HepG2 (cell line): Measurements from ENCODE around the gene CPPED1. TPM values are rescaled to one million over a fixed set of nuclear protein-coding genes. Genes with fewer than 3 reads are reported as not detected.

Source experiments
- ATAC-seq: fragments of 200-7000 bp; cut with Tn5 transposase; 3 replicates; pipeline ENCODE4 v1.9.1; 2020; ENCODE audit warnings: mild to moderate bottlenecking, moderate library complexity
- BruUV-seq: library from RNA; stranded (reverse); fragments of 400-500 nt; replicated peaks from 2 replicates; lab custom pipeline; 2021; lab: Mats Ljungman, UMichigan
- CTCF ChIA-PET: fragments of 300-600 bp; formaldehyde crosslinking; extraction: SDS; loops from one replicate; lab custom pipeline; 2021; ENCODE audit warnings: low total read pairs, inconsistent platforms, low intra/inter-chr PET ratio; lab: Yijun Ruan, JAX
- POLR2A ChIA-PET: fragments of 350-600 bp; sonication (Branson Sonifier 250); formaldehyde crosslinking; loops from one replicate; lab custom pipeline; 2020; ENCODE audit warnings: antibody characterized with exemption, inconsistent platforms; lab: Yijun Ruan, JAX
- DNase-seq: peaks from one replicate; pipeline ENCODE4 v3.0.0-alpha.2; 2015; ENCODE audit warnings: low spot score
- FAIRE-seq: peaks from 3 replicates; lab custom pipeline; 2011; peaks lifted over from hg19 to GRCh38; lab: Jason Lieb, UNC
- H2AFZ ChIP-seq: one replicate; pipeline ENCODE4 v1.6.1; 2011; ENCODE audit warnings: low read length, inconsistent platforms
- H3K27ac ChIP-seq: fragments of 300-600 bp; 3 replicates; pipeline ENCODE4 v1.8.0; 2011; ENCODE audit warnings: mixed run types, mild to moderate bottlenecking, mixed read lengths, low read length, inconsistent platforms; ENCODE audit not compliant: insufficient read depth; ENCODE audit errors: extremely low read length
- H3K27me3 ChIP-seq, 2 experiments: fragments of 200-600 bp in 1 of 2; 2 replicates in 1 of 2; 3 replicates in 1 of 2; pipeline versions ENCODE4 v1.6.0 to v1.8.0; 2011; ENCODE audit warnings: low read length in 2 of 2, mild to moderate bottlenecking in 2 of 2, moderate library complexity in 2 of 2, inconsistent platforms in 1 of 2; ENCODE audit not compliant: insufficient read depth in 2 of 2, control insufficient read depth in 1 of 2
- H3K36me3 ChIP-seq, 2 experiments: fragments of 200-600 bp in 1 of 2; replicated peaks in 1 of 2; 2 replicates in 1 of 2; 3 replicates in 1 of 2; pipeline versions ENCODE4 v1.5.1 to v1.8.0; 2011; ENCODE audit warnings: low read length in 2 of 2, inconsistent platforms in 1 of 2; ENCODE audit not compliant: insufficient read depth in 2 of 2, control insufficient read depth in 1 of 2
- H3K4me1 ChIP-seq: 2 replicates; pipeline ENCODE4 v1.5.1; 2012; ENCODE audit warnings: low read length, inconsistent platforms; ENCODE audit not compliant: insufficient read depth
- H3K4me2 ChIP-seq: 2 replicates; pipeline ENCODE4 v1.6.0; 2011; ENCODE audit warnings: low read depth, low read length, inconsistent platforms
- H3K4me3 ChIP-seq, 3 experiments: fragments of 200-600 bp in 1 of 3; sonication (generic), shearing (Covaris generic) in 1 of 3; replicated peaks in 1 of 3; 2 replicates each; pipeline ENCODE4 v1.5.1; 2011 to 2016; ENCODE audit warnings: low read length in 3 of 3, inconsistent platforms in 2 of 3, low read depth in 2 of 3, mild to moderate bottlenecking in 2 of 3, control low read depth in 1 of 3, mixed read lengths in 1 of 3; ENCODE audit not compliant: insufficient read depth in 1 of 3
- H3K79me2 ChIP-seq: one replicate; pipeline ENCODE4 v1.6.1; 2011; ENCODE audit warnings: low read length, inconsistent platforms; ENCODE audit not compliant: insufficient read depth
- H3K9ac ChIP-seq: 2 replicates; pipeline ENCODE4 v1.6.0; 2011; ENCODE audit warnings: mild to moderate bottlenecking, low read depth, low read length, inconsistent platforms; ENCODE audit not compliant: insufficient read depth
- H3K9me3 ChIP-seq: 2 replicates; pipeline ENCODE4 v1.5.1; 2012; ENCODE audit warnings: mild to moderate bottlenecking, low read length
- H4K20me1 ChIP-seq: 2 replicates; pipeline ENCODE4 v1.6.0; 2011; ENCODE audit warnings: inconsistent platforms, mild to moderate bottlenecking, low read length, moderate library complexity; ENCODE audit not compliant: insufficient read depth
- SPEN ChIP-seq: sonication (generic); formaldehyde crosslinking; IDR thresholded peaks from 2 replicates; pipeline ENCODE4 v1.5.1; 2020; ENCODE audit warnings: low read depth, mild to moderate bottlenecking, missing genetic modification reagents
- ZFP82 ChIP-seq: sonication (generic); formaldehyde crosslinking; IDR thresholded peaks from 2 replicates; pipeline ENCODE4 v1.5.1; 2020; ENCODE audit warnings: mild to moderate bottlenecking, missing genetic modification reagents, borderline replicate concordance
- ZNF253 ChIP-seq: sonication (generic); formaldehyde crosslinking; IDR thresholded peaks from 2 replicates; pipeline ENCODE4 v1.8.0; 2022; ENCODE audit warnings: mild to moderate bottlenecking, missing genetic modification reagents, borderline replicate concordance
- ZNF468 ChIP-seq: sonication (generic); formaldehyde crosslinking; IDR thresholded peaks from 2 replicates; pipeline ENCODE4 v1.8.0; 2022; ENCODE audit warnings: mild to moderate bottlenecking, moderate library complexity, missing genetic modification reagents
- ZNF619 ChIP-seq: sonication (generic); formaldehyde crosslinking; IDR thresholded peaks from 2 replicates; pipeline ENCODE4 v1.4.0; 2020; ENCODE audit warnings: mild to moderate bottlenecking, missing genetic modification reagents
- ZNF629 ChIP-seq: sonication (generic); formaldehyde crosslinking; conservative IDR thresholded peaks from 2 replicates; pipeline ENCODE4 v1.5.0; 2020; ENCODE audit warnings: missing genetic modification reagents
- ZNF713 ChIP-seq: sonication (generic); formaldehyde crosslinking; IDR thresholded peaks from 2 replicates; pipeline ENCODE4 v1.4.0; 2020; ENCODE audit warnings: mild to moderate bottlenecking, missing genetic modification reagents
- WGBS: methylation state at CpG from one replicate; pipeline ENCODE4 v1.1.6; 2017; ENCODE audit warnings: low lambda C conversion rate; 5-methylcytosine and 5-hydroxymethylcytosine counted together
- in situ Hi-C: cut with HindIII; loops from 2 replicates; pipeline ENCODE4 v1.10.0; 2017; ENCODE audit warnings: low pct_unique_long_range_greater_than_20kb; ENCODE audit not compliant: extremely low pct_ligation_motif_present
- intact Hi-C: fragments of 100-400 bp; cut with micrococcal nuclease; formaldehyde crosslinking; loops from one replicate; pipeline ENCODE4 v1.10.0; 2022; ENCODE audit not compliant: unreplicated experiment
- polyA plus RNA-seq, 8 experiments: library from polyadenylated mRNA; depleted of rRNA in 3 of 8; stranded (reverse) in 7 of 8; unstranded in 1 of 8; fragments of >200 nt; fragmentation: Illumina TruSeq in 4 of 8; extraction: Trizol in 4 of 8; gene quantifications; 2 replicates each; pipeline versions ENCODE4 v1.2.1 to v1.2.3, GENCODE V29; 2011 to 2016; ENCODE audit warnings: low read depth in 4 of 8, missing spikeins in 1 of 8, mixed read lengths in 1 of 8; ENCODE audit not compliant: insufficient read depth in 1 of 8
- total RNA-seq, 5 experiments: library from RNA; depleted of rRNA; stranded (reverse); fragments of >200 nt; fragmentation: Illumina TruSeq; extraction: Trizol; gene quantifications; 2 replicates each; pipeline ENCODE4 v1.2.3, GENCODE V29; 2016; ENCODE audit warnings: low read depth in 1 of 5
- TF ChIP-seq, protein P1 (sequence below): sonication (generic); formaldehyde crosslinking; conservative IDR thresholded peaks from 2 replicates; pipeline ENCODE4 v1.8.1; 2023; ENCODE audit warnings: missing genetic modification reagents
- TF ChIP-seq, protein P2 (sequence below): sonication (generic); formaldehyde crosslinking; IDR thresholded peaks from 2 replicates; pipeline ENCODE4 v1.4.0; 2020; ENCODE audit warnings: missing genetic modification reagents

The CPPED1 gene
- total and polyA plus RNA-seq, 2 of the 13 experiments (the other 11 are each of a cell fraction or from before 2014, with no cell fraction given), result 66.6 to 71.3 TPM

DNA sequence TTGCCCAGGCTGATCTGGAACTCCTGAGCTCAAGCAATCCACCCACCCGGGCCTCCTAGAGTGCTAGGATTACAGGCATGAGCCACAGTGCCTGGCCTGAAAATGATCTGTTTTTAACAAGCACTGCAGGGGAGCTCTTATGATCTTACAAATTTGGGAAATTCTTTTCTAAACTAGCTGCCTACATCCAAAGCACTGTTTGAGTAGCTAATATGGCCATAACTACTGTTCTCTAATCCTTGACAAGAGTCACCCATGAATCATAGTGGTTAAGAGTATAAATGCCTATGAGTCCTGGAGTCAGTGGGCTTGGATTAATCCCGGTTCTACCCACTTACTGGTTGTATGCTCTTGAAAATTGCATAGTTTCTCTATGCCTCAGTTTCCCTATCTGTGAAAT lies 1.4 kb upstream of the CPPED1 start:
- intact Hi-C loops, result no loop called here
- peaks cover 42% of the 10 kb centered on the region for H3K4me1 ChIP-seq
- H3K4me2 ChIP-seq, result no peak overlapping the region
- peaks cover 33% of the 10 kb centered on the region for H3K79me2 ChIP-seq
- POLR2A ChIA-PET, result no interaction called here
- no peak for ATAC-seq
- no peak overlapping the region for H3K27ac ChIP-seq
- H3K36me3 ChIP-seq, result no peaks in the 10 kb centered on the region
- peaks cover 0 to 7% of the 10 kb centered on the region in 2 experiments; a peak in 1 of 5 replicates for H3K27me3 ChIP-seq
- H3K9me3 ChIP-seq, result peaks cover 2% of the 10 kb centered on the region
- no peak overlapping the region for H3K9ac ChIP-seq
- H2AFZ ChIP-seq, result no peak overlapping the region
- DNase-seq, result no peak
- in situ Hi-C loops, result loop anchor here (25.0 kb wide), 1 partner anchor 468 kb away; no protein-coding TSS in a partner anchor
- H3K4me3 ChIP-seq, result no peak overlapping the region
- FAIRE-seq, result no peak
- no TSS peak for BruUV-seq
- TF ChIP-seq SPEN (CRISPR knock-in tag) (no peak), ZNF629 (CRISPR knock-in tag) (0 out of 2 replicates have a peak, but pooled peaks have one; percentile 44)
- TF ChIP-seq, protein P1, sequence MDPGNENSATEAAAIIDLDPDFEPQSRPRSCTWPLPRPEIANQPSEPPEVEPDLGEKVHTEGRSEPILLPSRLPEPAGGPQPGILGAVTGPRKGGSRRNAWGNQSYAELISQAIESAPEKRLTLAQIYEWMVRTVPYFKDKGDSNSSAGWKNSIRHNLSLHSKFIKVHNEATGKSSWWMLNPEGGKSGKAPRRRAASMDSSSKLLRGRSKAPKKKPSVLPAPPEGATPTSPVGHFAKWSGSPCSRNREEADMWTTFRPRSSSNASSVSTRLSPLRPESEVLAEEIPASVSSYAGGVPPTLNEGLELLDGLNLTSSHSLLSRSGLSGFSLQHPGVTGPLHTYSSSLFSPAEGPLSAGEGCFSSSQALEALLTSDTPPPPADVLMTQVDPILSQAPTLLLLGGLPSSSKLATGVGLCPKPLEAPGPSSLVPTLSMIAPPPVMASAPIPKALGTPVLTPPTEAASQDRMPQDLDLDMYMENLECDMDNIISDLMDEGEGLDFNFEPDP (CRISPR knock-in tag), result 0 out of 2 replicates have a peak, but pooled peaks have one; percentile 47
- WGBS, result 53% methylated on average over 2 of the region's 2 CpGs
- CTCF ChIA-PET, result no interaction called here
- H4K20me1 ChIP-seq, result peaks cover 16% of the 10 kb centered on the region

DNA sequence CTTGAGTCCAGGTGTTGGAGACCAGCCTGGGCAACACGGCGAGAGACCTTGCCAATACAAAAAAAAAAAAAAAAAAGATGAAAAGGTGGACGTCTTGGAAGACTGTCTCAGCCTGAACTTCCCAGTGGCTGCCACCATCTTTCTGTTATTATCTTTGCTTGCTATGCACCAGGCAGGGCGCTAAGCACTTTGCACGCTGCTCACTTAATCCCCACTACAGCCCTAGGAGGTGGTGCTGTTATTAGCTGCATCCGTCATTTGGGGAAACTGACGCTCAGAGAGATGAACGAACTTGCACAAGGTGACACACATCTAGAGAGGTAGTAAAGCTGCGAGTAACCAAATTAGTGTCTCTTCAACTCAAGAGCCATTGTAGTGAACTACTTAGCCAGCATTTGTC lies 708 bp upstream of the CPPED1 start:
- ATAC-seq (no peak), FAIRE-seq (no peak), DNase-seq (no peak)
- Histone ChIP-seq H3K9ac (no peak overlapping the region), H3K36me3 (no peaks in the 10 kb centered on the region), H3K4me1 (peaks cover 49% of the 10 kb centered on the region), H3K27ac (no peak overlapping the region), H3K4me3 (peak overlapping the region in 2 of 3 experiments; percentile 86 to 97; a peak in 4 of 6 replicates), H3K79me2 (peaks cover 40% of the 10 kb centered on the region), H3K27me3 (peaks cover 0 to 7% of the 10 kb centered on the region in 2 experiments; a peak in 1 of 5 replicates), H2AFZ (no peak overlapping the region), H3K4me2 (peak overlapping the region; percentile 72), H4K20me1 (peaks cover 16% of the 10 kb centered on the region), H3K9me3 (no peaks in the 10 kb centered on the region)
- POLR2A ChIA-PET, result interaction anchor here (1.2 to 2.5 kb wide), 4 partner anchors 22 to 238 kb away, joined by 3 to 21 read pairs (median 6); no protein-coding TSS in a partner anchor
- 78% methylated on average over 9 of the region's 9 CpGs for WGBS
- in situ Hi-C loops (loop anchor here (25.0 kb wide), 1 partner anchor 467 kb away; no protein-coding TSS in a partner anchor), intact Hi-C loops (loop anchor here (5.0 kb wide), 1 partner anchor 232 kb away; no protein-coding TSS in a partner anchor)
- 0 out of 2 replicates have a peak, but pooled peaks have one; percentile 64 for TF ChIP-seq ZNF619 (CRISPR knock-in tag)
- TF ChIP-seq ZNF468, result 0 out of 2 replicates have a peak, but pooled peaks have one; percentile 40
- TF ChIP-seq ZNF713, result peak; percentile 37; the same call in 1 of the 2 replicates
- no peak for TF ChIP-seq ZFP82 (CRISPR knock-in tag)
- TF ChIP-seq, protein P2, sequence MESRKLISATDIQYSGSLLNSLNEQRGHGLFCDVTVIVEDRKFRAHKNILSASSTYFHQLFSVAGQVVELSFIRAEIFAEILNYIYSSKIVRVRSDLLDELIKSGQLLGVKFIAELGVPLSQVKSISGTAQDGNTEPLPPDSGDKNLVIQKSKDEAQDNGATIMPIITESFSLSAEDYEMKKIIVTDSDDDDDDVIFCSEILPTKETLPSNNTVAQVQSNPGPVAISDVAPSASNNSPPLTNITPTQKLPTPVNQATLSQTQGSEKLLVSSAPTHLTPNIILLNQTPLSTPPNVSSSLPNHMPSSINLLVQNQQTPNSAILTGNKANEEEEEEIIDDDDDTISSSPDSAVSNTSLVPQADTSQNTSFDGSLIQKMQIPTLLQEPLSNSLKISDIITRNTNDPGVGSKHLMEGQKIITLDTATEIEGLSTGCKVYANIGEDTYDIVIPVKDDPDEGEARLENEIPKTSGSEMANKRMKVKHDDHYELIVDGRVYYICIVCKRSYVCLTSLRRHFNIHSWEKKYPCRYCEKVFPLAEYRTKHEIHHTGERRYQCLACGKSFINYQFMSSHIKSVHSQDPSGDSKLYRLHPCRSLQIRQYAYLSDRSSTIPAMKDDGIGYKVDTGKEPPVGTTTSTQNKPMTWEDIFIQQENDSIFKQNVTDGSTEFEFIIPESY (CRISPR knock-in tag), result peak; percentile 70
- 0 out of 2 replicates have a peak, but pooled peaks have one; percentile 29 for TF ChIP-seq ZNF253
- CTCF ChIA-PET, result no interaction called here
- TSS peak; percentile 83 for BruUV-seq
